Mucosa of rectum (tissue), 2 donors: ENCODE results near the gene MAP4K4.

Experiments used
- H3K27ac ChIP-seq, 2 donors: one replicate each; pipeline ENCODE4 v1.7.0; 2013; ENCODE audit warnings: inconsistent platforms in 2 of 2, low read depth in 2 of 2, low read length in 2 of 2
- H3K27me3 ChIP-seq, 2 donors: one replicate each; pipeline ENCODE4 v1.7.0; 2013; ENCODE audit warnings: low read length in 2 of 2; ENCODE audit not compliant: control insufficient read depth in 2 of 2, insufficient read depth in 2 of 2
- H3K36me3 ChIP-seq, 2 donors: one replicate each; pipeline ENCODE4 v1.7.0; 2013; ENCODE audit warnings: low read length in 2 of 2; ENCODE audit not compliant: control insufficient read depth in 2 of 2, insufficient read depth in 2 of 2
- H3K4me1 ChIP-seq, 2 donors: one replicate each; pipeline ENCODE4 v1.7.0; 2013; ENCODE audit warnings: low read length in 2 of 2, mild to moderate bottlenecking in 1 of 2; ENCODE audit not compliant: control insufficient read depth in 2 of 2, insufficient read depth in 2 of 2
- H3K4me3 ChIP-seq, 2 donors: one replicate each; pipeline ENCODE4 v1.7.0; 2013; ENCODE audit warnings: low read length in 2 of 2
- H3K9ac ChIP-seq, 2 donors: one replicate each; pipeline ENCODE4 v1.7.0; 2013; ENCODE audit warnings: low read length in 2 of 2, low read depth in 1 of 2, mild to moderate bottlenecking in 1 of 2
- H3K9me3 ChIP-seq, 2 donors: one replicate each; pipeline ENCODE4 v1.7.0; 2013; ENCODE audit warnings: low read length in 2 of 2; ENCODE audit not compliant: control insufficient read depth in 2 of 2
- donor health status: healthy.
- donor health status: Normal muscosa, but diverticular disease.

Gene MAP4K4

GRCh38 chr2:101732773-101733256 is 35.3 kb downstream of the MAP4K4 start:
- H3K9ac ChIP-seq = no peak overlapping the region
- H3K27ac ChIP-seq = no peak overlapping the region
- no peaks in the 10 kb centered on the region for H3K4me1 ChIP-seq
- no peaks in the 10 kb centered on the region for H3K27me3 ChIP-seq
- H3K36me3 ChIP-seq = no peaks in the 10 kb centered on the region
- no peaks in the 10 kb centered on the region for H3K9me3 ChIP-seq
- no peak overlapping the region for H3K4me3 ChIP-seq

GRCh38 chr2:101733257-101733993 is 35.9 kb downstream of the MAP4K4 start:
- Histone ChIP-seq H3K27ac (no peak overlapping the region), H3K9ac (no peak overlapping the region)

DNA sequence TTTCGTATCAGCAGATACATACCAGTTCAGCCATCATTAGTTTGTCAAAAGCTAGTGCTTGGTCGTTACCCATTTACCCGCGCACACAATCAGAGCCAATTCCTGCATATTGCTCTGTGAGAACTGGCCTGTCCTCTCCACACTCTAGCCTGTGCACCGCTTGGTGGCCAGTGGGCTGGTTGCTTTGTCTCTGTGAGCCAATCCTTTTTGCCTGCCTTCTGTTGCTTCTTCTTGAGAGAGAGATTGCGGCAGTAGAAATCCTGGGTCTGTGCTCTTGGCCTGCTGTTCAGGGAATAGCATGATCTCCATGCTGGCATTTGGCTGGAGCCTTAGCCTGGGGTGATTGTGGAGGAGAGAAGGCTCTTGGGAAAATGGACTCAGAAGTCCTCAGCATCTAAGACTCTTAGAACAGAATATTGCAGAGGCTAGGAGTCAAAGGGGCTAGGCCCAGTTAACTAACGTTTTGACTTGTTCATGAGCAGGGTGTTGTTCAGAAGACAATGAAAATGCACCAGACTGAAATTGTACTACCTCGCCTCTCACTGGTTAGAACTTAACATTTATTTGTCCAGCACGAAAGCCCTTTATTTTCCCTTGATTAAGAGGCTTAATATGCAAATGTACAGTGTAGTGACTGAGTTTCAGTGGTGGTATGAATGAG is 37.1 kb downstream of the MAP4K4 start:
- no peak overlapping the region for H3K4me3 ChIP-seq
- no peaks in the 10 kb centered on the region for H3K9me3 ChIP-seq
- H3K9ac ChIP-seq = no peak overlapping the region
- no peaks in the 10 kb centered on the region for H3K4me1 ChIP-seq
- H3K27me3 ChIP-seq = no peaks in the 10 kb centered on the region
- H3K27ac ChIP-seq = no peak overlapping the region
- no peaks in the 10 kb centered on the region for H3K36me3 ChIP-seq

More at GRCh38 chr2:101733257-101733993, 35.9 kb downstream of the MAP4K4 start:
- no peaks in the 10 kb centered on the region for H3K27me3 ChIP-seq
- H3K9me3 ChIP-seq = no peaks in the 10 kb centered on the region
- no peaks in the 10 kb centered on the region for H3K4me1 ChIP-seq
- no peaks in the 10 kb centered on the region for H3K36me3 ChIP-seq
- no peak overlapping the region for H3K4me3 ChIP-seq

- Histone ChIP-seq H3K36me3 (no peaks in the 10 kb centered on the region), H3K27ac (no peak overlapping the region), H3K4me3 (no peak overlapping the region), H3K9ac (no peak overlapping the region), H3K4me1 (no peaks in the 10 kb centered on the region), H3K27me3 (no peaks in the 10 kb centered on the region), H3K9me3 (no peaks in the 10 kb centered on the region)
These were observed 37.6 kb downstream of the MAP4K4 start for GRCh38 chr2:101735166-101735533.

GRCh38 chr2:101736233-101736632 is 38.7 kb downstream of the MAP4K4 start:
- H3K27me3 ChIP-seq = no peaks in the 10 kb centered on the region
- H3K27ac ChIP-seq = no peak overlapping the region
- no peak overlapping the region for H3K4me3 ChIP-seq
- H3K36me3 ChIP-seq = no peaks in the 10 kb centered on the region
- H3K9me3 ChIP-seq = no peaks in the 10 kb centered on the region
- H3K9ac ChIP-seq = no peak overlapping the region
- no peaks in the 10 kb centered on the region for H3K4me1 ChIP-seq

- H3K27ac ChIP-seq = no peak overlapping the region
- H3K4me1 ChIP-seq = no peaks in the 10 kb centered on the region
- H3K27me3 ChIP-seq = no peaks in the 10 kb centered on the region
- H3K36me3 ChIP-seq = no peaks in the 10 kb centered on the region
- H3K4me3 ChIP-seq = no peak overlapping the region
- H3K9ac ChIP-seq = no peak overlapping the region
- no peaks in the 10 kb centered on the region for H3K9me3 ChIP-seq
These were observed 39.4 kb downstream of the MAP4K4 start for GRCh38 chr2:101736861-101737291.

DNA sequence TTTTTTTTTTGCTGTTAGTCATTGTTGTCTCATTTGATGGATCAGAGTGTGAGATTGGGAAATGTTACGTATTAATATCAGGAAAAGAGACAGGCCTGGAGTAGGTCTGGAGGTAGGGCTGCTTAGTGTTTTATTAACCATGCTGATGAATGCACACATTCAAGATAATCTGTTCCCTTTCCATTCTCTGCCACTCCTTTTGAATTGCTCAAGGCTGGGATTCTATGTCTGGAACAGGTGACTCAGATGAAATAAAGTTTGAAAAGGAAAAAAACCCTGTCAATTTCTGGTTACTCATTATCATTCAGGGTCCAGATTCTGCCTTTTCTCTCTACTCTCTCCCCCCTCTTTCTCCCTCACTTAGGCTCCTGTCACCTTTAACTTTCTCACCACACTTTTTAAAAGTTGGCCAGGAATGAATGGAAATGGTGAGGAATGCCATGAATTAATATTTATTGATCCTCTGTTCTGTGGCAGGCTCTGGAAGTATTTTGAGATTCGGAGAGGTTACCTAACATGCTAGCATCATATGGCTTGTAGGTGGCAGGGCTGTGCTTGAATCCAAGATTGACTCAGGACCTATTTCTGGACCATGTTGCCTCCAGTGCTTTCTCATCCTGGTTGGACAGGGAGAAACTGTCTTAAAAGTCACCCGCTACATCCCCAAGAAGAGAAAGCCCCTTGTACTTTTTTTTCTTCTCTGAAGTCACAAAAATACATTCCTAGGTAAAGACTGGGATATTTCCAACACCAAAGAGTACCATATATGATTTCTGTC is 40.2 kb downstream of the MAP4K4 start:
- Histone ChIP-seq H3K4me3 (no peak overlapping the region), H3K36me3 (no peaks in the 10 kb centered on the region), H3K9me3 (no peaks in the 10 kb centered on the region), H3K4me1 (peaks cover 0 to 4% of the 10 kb centered on the region in 2 donors), H3K27me3 (no peaks in the 10 kb centered on the region), H3K9ac (no peak overlapping the region), H3K27ac (no peak overlapping the region)

GRCh38 chr2:101738649-101739048 is 41.1 kb downstream of the MAP4K4 start:
- H3K9ac ChIP-seq = no peak overlapping the region
- H3K4me1 ChIP-seq = peaks cover 0 to 4% of the 10 kb centered on the region in 2 donors
- no peaks in the 10 kb centered on the region for H3K27me3 ChIP-seq
- no peak overlapping the region for H3K4me3 ChIP-seq
- no peaks in the 10 kb centered on the region for H3K9me3 ChIP-seq
- no peak overlapping the region for H3K27ac ChIP-seq
- H3K36me3 ChIP-seq = no peaks in the 10 kb centered on the region

- Histone ChIP-seq H3K4me1 (peaks cover 0 to 4% of the 10 kb centered on the region in 2 donors), H3K36me3 (no peaks in the 10 kb centered on the region), H3K9ac (no peak overlapping the region), H3K27ac (no peak overlapping the region), H3K9me3 (no peaks in the 10 kb centered on the region), H3K4me3 (no peak overlapping the region), H3K27me3 (no peaks in the 10 kb centered on the region)
These were observed 43.1 kb downstream of the MAP4K4 start for GRCh38 chr2:101740555-101740964.
